Stromal cell of bone marrow (primary cell): ENCODE data around the gene HTR3D.
A peak's percentile ranks its signal among the peaks of the same experiment; 100 is the strongest.
"Not testable (repeated sequence)": the region's sequence is repeated elsewhere in the genome, so short reads cannot be mapped to it uniquely, and the experiment has no call there.

ENCODE experiments used
- DNase-seq: peaks from one replicate; pipeline ENCODE4 v3.0.0-alpha.2; 2012; ENCODE audit warnings: low read depth

Gene HTR3D

GRCh38 chr3:184068344-184068743 lies 36.8 kb downstream of the HTR3D start:
- DNase-seq, result no peak

GRCh38 chr3:184071142-184071541 lies 39.6 kb downstream of the HTR3D start:
- DNase-seq, result not testable (repeated sequence)

- no peak for DNase-seq
Measured at GRCh38 chr3:184073621-184074020, 42.1 kb downstream of the HTR3D start.

- DNase-seq, result no peak
Measured at GRCh38 chr3:184075901-184076300, 44.4 kb downstream of the HTR3D start.

GRCh38 chr3:184077881-184078280 lies 46.3 kb downstream of the HTR3D start:
- DNase-seq, result no peak

- peak; percentile 7 for DNase-seq
Measured at GRCh38 chr3:184078851-184079250, 47.3 kb downstream of the HTR3D start.

GRCh38 chr3:184081116-184081830 lies 49.7 kb downstream of the HTR3D start:
- no peak for DNase-seq

- no peak for DNase-seq
Measured at GRCh38 chr3:184082034-184082433, 50.5 kb downstream of the HTR3D start.

- DNase-seq, result no peak
Measured at GRCh38 chr3:184082465-184082864, 50.9 kb downstream of the HTR3D start.

GRCh38 chr3:184085389-184085852 lies 53.9 kb downstream of the HTR3D start:
- DNase-seq, result no peak
